Loucy (cell line): ENCODE data around the gene SFTA2.

Experiments
- EZH2phosphoT487 ChIP-seq: fragments of 200-600 bp; IDR thresholded peaks from 2 replicates; pipeline ENCODE4 v1.6.1; 2018; ENCODE audit warnings: antibody characterized with exemption, mild to moderate bottlenecking, moderate library complexity, borderline replicate concordance
- TF ChIP-seq, protein P1 (sequence below): fragments of 200-600 bp; sonication (generic); conservative IDR thresholded peaks from 2 replicates; pipeline ENCODE4 v1.5.1; 2014; ENCODE audit warnings: mild to moderate bottlenecking, antibody characterized with exemption, low read length

DNA sequence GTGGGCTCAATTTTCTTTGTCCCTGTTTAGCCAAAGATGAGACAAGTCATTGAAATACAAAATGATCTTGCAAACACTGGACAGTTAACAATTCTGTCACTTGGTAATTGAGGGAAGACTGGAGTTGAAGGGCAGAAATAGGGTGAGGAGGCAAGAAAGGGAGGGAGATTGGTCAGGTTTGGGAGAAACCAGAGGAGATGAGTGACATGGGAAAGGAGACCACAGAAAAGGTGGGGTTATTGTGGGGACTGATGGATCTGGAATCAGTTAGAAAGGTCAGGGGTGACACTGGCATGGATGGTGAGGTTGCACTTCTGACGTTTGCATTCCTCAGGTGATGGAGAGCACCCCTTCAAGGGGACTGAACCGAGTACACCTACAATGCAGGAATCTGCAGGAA is 23.3 kb downstream of the SFTA2 start:
- TF ChIP-seq, protein P1, sequence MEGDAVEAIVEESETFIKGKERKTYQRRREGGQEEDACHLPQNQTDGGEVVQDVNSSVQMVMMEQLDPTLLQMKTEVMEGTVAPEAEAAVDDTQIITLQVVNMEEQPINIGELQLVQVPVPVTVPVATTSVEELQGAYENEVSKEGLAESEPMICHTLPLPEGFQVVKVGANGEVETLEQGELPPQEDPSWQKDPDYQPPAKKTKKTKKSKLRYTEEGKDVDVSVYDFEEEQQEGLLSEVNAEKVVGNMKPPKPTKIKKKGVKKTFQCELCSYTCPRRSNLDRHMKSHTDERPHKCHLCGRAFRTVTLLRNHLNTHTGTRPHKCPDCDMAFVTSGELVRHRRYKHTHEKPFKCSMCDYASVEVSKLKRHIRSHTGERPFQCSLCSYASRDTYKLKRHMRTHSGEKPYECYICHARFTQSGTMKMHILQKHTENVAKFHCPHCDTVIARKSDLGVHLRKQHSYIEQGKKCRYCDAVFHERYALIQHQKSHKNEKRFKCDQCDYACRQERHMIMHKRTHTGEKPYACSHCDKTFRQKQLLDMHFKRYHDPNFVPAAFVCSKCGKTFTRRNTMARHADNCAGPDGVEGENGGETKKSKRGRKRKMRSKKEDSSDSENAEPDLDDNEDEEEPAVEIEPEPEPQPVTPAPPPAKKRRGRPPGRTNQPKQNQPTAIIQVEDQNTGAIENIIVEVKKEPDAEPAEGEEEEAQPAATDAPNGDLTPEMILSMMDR: no peak
- no peak for TF ChIP-seq EZH2phosphoT487
